DMS153 treated with DMSO at 0.1 percent for 48 hours (cell line): Measurements from ENCODE around the gene DAB2.
"Not testable (repeated sequence)": the region's sequence is repeated elsewhere in the genome, so short reads cannot be mapped to it uniquely, and the experiment has no call there.

Source experiments
- DNase-seq: peaks from one replicate; lab custom pipeline; 2025; ENCODE audit not compliant: unreplicated experiment; lab: John Stamatoyannopoulos, UW

DAB2 gene

GRCh38 chr5:39422728-39423285 is 2.0 kb downstream of the DAB2 start:
- no peak for DNase-seq

GRCh38 chr5:39422036-39422606 is 2.7 kb downstream of the DAB2 start:
- no peak for DNase-seq

DNA sequence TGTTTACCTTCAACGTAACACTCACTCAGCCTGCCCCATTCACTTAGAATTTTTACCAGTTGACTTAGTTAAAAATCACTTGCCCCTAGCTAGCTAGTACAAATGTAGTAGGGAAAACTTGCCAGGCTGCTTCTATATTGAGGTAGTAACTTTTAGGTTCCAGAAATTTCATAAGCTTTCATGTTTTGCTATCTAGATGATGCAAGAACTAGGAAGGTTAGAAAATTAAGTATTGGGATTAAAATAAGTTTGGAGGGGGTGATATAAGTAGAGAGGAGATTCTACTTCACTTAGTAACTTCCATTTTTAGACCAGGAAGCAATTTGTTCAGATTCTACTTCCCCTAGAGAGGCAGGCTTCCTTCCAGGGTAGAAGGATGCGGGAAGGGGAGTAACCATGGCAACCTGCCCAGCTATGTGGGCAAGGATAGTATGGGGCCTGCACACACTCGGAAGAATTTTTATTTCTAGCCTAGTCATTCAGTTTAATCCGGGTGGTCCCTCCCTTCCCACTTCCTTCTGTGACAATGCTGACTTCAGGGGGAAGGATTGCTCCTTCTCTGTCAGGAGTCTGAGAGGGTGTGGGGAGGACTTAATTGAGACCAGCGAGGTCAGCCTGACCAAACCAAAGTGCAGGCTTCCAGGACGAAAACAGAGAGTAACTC is 4.2 kb downstream of the DAB2 start:
- no peak for DNase-seq

DNA sequence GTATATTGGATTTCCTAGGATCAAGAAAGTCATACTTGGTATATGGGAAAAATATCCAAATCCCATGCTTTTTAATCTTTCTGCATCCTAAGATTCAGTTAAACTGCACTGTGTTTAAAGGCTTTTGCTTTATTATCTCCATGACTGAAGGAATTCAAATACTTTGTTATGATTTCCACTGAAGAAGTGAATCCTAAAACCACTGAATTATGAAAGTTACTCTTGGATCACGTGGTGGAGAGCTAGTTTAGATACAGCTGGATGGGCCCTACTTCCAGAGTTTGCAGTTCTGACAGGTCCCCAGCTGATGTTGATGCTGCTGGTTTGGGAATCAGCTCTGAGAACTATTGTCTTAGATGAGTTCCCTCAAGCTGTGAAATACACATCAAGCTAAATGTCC is 5.0 kb downstream of the DAB2 start:
- no peak for DNase-seq

DNA sequence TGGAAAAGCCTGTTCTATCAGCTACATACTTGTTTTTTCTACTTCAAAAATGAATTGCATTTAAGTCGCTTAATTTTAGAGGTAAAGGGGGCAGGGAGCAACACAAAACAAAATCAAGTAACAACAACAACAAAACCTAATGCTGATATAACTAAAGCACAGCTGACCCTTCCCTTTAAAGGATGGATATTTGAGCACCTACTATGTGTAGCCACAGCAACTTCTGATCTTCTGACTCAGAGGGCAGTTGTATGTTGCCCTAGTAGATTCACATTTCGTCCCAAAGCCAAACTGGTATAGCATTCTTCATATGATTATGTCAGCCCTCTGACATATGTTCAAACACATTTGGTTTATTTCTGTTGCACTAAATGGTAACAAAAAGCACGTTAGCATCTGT is 6.8 kb downstream of the DAB2 start:
- no peak for DNase-seq

DNA sequence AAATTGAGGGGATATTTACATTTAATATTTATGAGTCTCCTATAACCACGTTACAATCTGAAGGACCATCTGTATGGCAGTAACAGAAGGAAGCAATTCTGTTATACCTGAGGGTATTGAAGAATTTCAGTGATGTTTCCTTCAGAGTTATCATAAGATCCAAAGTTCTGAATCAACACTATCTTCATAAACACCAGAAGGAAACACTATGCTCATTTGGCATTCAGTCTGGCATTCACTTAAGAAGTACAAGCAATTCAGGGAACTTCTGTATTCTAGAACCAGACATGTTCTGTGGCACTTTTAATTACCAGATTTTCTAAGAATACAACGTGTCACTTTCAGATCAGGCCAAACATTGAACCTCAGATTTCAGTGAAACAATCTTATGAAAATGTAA is 9.6 kb downstream of the DAB2 start:
- no peak for DNase-seq

GRCh38 chr5:39414426-39414825 is 10.4 kb downstream of the DAB2 start:
- DNase-seq, result no peak

DNA sequence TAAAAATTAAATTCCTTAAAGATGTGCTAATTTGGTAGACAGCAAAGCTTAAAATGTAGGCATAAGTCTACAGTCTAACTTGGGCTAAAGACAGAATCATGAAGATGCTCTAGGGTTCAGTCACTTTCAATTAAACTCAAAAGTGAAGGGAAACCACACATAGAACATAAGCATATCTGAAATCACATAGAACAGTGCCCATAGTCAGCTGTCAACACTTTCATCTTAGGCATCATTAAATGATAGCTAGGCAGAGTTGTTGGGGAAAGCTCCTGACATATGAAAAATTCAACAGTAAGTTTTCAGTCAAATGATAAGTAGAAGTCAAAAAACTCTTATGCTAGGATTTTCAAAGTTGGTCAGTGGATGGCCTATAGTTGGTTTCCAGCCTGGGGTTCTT is 11.0 kb downstream of the DAB2 start:
- DNase-seq, result no peak

GRCh38 chr5:39412721-39413394 is 11.9 kb downstream of the DAB2 start:
- no peak for DNase-seq

DNA sequence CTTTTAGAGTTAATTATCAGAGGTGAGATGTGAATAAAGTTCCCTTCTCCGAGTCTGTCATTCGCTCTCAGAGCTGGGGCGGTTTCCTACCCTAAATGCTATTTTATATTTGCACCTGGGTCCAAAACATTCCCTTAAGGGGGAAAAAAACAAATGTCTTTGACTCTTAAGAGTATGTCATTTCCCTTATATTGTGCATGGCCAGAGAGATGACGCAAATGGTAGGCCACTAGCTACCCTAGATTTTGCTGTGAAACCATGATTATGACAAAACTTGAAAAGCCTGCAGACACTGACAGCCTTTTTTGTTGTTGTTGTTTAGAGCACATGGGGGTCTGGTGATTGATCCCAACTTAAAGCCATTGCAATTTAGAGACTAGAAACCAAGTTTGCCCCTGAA is 12.8 kb downstream of the DAB2 start:
- DNase-seq, result no peak

GRCh38 chr5:39411061-39411460 is 13.7 kb downstream of the DAB2 start:
- no peak for DNase-seq

GRCh38 chr5:39409033-39409432 is 15.7 kb downstream of the DAB2 start:
- no peak for DNase-seq

- no peak for DNase-seq
These were observed 19.5 kb downstream of the DAB2 start for GRCh38 chr5:39405083-39405843.

- not testable (repeated sequence) for DNase-seq
These were observed 21.0 kb downstream of the DAB2 start for GRCh38 chr5:39403761-39404160.

DNA sequence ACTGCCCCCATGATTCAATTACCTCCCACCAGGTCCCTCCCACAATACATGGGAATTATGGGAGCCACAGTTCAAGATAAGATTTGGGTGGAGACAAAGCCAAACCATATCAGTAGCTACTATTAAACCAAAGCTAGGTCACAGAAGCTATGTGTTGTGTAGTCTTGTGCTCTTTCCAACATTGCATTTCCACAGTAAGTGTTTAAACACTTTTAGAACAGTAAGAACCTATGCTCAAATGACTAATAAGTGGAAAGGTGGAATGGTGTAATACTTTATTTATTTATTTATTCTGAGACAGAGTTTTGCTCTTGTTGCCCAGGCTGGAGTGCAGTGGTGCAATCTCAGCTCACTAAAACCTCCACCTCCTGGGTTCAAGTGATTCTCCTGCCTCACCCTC is 22.6 kb downstream of the DAB2 start:
- DNase-seq, result not testable (repeated sequence)

DNA sequence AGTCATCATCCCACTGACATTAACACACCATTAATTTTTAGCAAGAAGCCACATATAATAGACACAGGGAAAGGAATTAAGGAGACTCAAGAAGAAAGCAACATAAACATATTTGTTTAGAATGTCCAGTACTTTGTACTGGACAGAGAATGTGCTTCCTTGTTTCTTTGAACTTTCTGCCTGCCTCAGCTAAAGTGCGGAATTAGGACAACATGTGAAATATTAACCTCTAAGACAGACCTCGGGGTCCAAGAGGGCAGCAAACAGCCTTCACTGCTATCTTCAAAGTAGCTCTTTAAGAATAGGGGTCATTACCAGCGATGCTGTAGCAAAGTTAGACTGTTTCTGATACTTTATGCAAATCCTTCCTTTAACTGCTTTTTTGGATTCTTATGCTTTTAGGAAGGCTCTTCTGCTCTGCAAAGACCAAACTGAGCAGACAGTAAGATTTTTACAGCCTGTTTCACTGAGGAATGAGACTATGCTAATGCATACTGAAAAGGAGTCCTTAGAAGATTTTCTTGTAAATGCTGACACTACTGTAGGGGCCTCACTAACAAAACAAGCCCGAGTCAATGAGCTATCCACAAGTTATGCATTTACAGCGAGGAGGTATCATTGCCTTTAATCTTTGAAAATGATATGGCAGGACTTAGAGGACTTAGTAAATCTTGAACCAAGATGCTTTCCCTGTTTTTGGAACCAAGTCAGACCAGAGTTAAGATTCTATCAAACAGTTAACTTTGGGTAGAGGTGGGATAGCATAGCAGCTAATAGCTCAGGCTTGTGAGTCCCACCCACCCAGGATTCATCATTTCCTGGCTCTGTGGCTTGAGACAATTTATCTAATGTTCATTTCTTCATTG is 23.8 kb downstream of the DAB2 start:
- no peak for DNase-seq

DNA sequence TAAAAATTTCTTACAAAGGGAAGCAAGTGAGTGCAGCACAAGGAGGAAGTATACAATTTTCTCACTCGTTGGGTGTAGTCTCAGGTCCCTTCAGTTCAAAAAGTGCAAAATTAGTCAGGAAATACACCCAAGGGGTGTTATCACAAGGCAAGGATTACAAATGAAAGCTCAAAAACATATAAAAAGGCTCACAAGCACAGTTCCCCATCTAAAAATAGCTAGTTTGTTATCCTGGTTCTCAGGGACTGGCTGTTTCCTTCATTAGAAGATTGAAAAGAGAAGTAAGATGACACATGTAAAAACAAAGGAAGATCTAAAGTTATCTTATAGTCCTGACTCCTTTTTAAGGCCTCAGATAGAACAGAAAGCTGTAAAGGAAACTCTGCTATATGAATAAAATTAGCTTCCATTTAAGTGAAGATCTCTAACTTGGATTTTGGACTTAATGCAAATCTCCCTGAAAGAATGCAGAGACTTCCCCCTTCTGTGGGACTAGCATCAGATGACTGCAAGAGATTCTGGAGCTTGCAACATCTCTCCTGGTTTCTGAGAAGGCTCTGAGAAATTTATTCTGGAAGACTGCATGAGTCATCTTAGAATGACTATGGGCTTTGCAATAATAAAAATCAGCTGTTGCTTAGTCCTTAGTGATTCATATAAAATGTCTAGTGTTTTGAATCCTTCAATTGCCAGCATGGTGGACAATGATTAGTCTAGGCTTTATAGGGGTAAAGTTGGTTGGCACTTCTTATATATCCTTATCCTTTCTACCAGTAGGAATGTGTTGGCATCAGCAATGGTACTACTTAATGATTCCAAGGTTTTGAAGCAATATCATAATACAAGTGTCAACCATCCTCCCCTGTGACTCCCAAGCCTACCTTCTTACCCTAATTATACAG is 25.4 kb downstream of the DAB2 start:
- no peak for DNase-seq

GRCh38 chr5:39396843-39397242 is 27.9 kb downstream of the DAB2 start:
- DNase-seq, result no peak

- no peak for DNase-seq
These were observed 29.3 kb downstream of the DAB2 start for GRCh38 chr5:39395521-39395920.

DNA sequence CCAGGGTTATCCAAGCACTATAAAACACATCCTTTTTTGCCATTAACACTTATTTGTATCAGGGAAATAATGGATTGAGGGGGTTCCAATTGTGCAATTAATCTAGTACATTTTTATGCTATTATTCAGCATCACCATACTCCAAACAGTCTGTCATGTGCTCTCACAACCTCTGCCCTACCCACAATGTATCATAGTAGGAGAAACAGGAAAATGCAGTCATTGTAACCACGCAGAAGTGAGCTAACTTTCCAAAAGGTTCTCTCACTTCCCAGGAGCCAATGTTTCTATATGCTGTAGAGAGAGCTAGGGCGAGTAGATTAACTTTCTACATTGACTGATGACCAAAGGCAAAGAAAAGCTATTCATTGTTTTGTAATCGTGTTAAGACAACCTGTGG is 29.8 kb downstream of the DAB2 start:
- DNase-seq, result no peak
